H1 (cell line): ENCODE results near the gene GSTO2. TPM values are rescaled to one million over a fixed set of nuclear protein-coding genes. Genes with fewer than 3 reads are reported as not detected.

ENCODE experiments used
- CTCF ChIA-PET: fragments of 300-600 bp; sonication (Branson Sonifier 250); formaldehyde crosslinking; loops from one replicate; lab custom pipeline; 2021; ENCODE audit not compliant: partially characterized antibody; lab: Charles Lee
- POLR2A ChIA-PET: fragments of 300-600 bp; sonication (Branson Sonifier 250); formaldehyde crosslinking; loops from one replicate; lab custom pipeline; 2021; ENCODE audit warnings: inconsistent platforms; ENCODE audit not compliant: partially characterized antibody; lab: Charles Lee
- DNase-seq, 2 experiments: peaks; one replicate each; pipeline versions ENCODE4 v3.0.0 to v3.0.0-alpha.2; 2010 to 2022; ENCODE audit warnings: low spot score in 2 of 2, low read depth in 1 of 2, mixed read lengths in 1 of 2
- FAIRE-seq: peaks from 2 replicates; lab custom pipeline; 2011; peaks lifted over from hg19 to GRCh38; lab: Jason Lieb, UNC
- H2AFZ ChIP-seq: 2 replicates; pipeline ENCODE4 v1.8.1; 2012; ENCODE audit warnings: low read length, inconsistent platforms
- H2AK5ac ChIP-seq: 2 replicates; pipeline ENCODE4 v1.6.1; 2013; ENCODE audit warnings: low read depth, low read length
- H2BK120ac ChIP-seq: replicated peaks from 2 replicates; pipeline ENCODE3; 2013; ENCODE audit warnings: low read depth, low read length, inconsistent platforms
- H2BK12ac ChIP-seq: 2 replicates; pipeline ENCODE4 v1.6.1; 2013; ENCODE audit warnings: low read depth, low read length
- H2BK15ac ChIP-seq: 2 replicates; pipeline ENCODE4 v1.6.1; 2013; ENCODE audit warnings: low read length
- H2BK20ac ChIP-seq: 2 replicates; pipeline ENCODE4 v1.6.1; 2013; ENCODE audit warnings: low read length
- H2BK5ac ChIP-seq: 2 replicates; pipeline ENCODE4 v1.6.1; 2013; ENCODE audit warnings: low read depth, low read length
- H3K14ac ChIP-seq: 2 replicates; pipeline ENCODE4 v1.6.1; 2013; ENCODE audit warnings: inconsistent platforms; ENCODE audit not compliant: insufficient read length
- H3K18ac ChIP-seq: 2 replicates; pipeline ENCODE4 v1.6.1; 2013; ENCODE audit warnings: low read length; ENCODE audit errors: extremely low read depth
- H3K23ac ChIP-seq: 2 replicates; pipeline ENCODE4 v1.6.1; 2013; ENCODE audit warnings: inconsistent platforms; ENCODE audit not compliant: insufficient read length
- H3K23me2 ChIP-seq: 2 replicates; pipeline ENCODE4 v1.6.1; 2013; ENCODE audit warnings: low read depth, low read length
- H3K27ac ChIP-seq: 2 replicates; pipeline ENCODE4 v1.6.1; 2011; ENCODE audit warnings: low read depth, low read length, inconsistent platforms
- H3K27me3 ChIP-seq, 4 experiments: replicated peaks in 1 of 4; 1 replicate in 1 of 4; 2 replicates in 3 of 4; pipeline versions ENCODE4 v1.6.1 to v1.8.1; 2011 to 2013; ENCODE audit warnings: low read length in 3 of 4, mild to moderate bottlenecking in 3 of 4, inconsistent platforms in 2 of 4, mixed read lengths in 2 of 4, moderate library complexity in 1 of 4; ENCODE audit not compliant: control insufficient read depth in 3 of 4, insufficient read depth in 3 of 4; ENCODE audit errors: extremely low read depth in 1 of 4
- H3K36me3 ChIP-seq, 4 experiments: 2 replicates each; pipeline versions ENCODE4 v1.6.1 to v1.8.1; 2011 to 2013; ENCODE audit warnings: mild to moderate bottlenecking in 4 of 4, low read length in 3 of 4, moderate library complexity in 2 of 4, control low read depth in 1 of 4, inconsistent platforms in 1 of 4; ENCODE audit not compliant: insufficient read depth in 4 of 4, control insufficient read depth in 2 of 4
- H3K4ac ChIP-seq: replicated peaks from 2 replicates; pipeline ENCODE3; 2013; ENCODE audit warnings: low read length, low read depth, mixed read lengths, inconsistent platforms; ENCODE audit not compliant: insufficient read length
- H3K4me1 ChIP-seq, 4 experiments: replicated peaks in 1 of 4; 1 replicate in 1 of 4; 2 replicates in 3 of 4; pipeline versions ENCODE4 v1.6.1 to v1.8.1; 2011 to 2013; ENCODE audit warnings: low read length in 3 of 4, inconsistent platforms in 2 of 4, mixed read lengths in 1 of 4; ENCODE audit not compliant: insufficient read depth in 4 of 4, control insufficient read depth in 3 of 4
- H3K4me2 ChIP-seq, 2 experiments: 2 replicates each; pipeline versions ENCODE4 v1.6.1 to v1.8.1; 2011 to 2013; ENCODE audit warnings: low read depth in 2 of 2, low read length in 2 of 2, control low read depth in 1 of 2, inconsistent platforms in 1 of 2, mild to moderate bottlenecking in 1 of 2; ENCODE audit not compliant: insufficient read depth in 1 of 2
- H3K4me3 ChIP-seq, 4 experiments: fragments of 200-600, 300-600 bp in 1 of 4; sonication (generic), shearing (Covaris generic), sonication (Bioruptor Twin) in 1 of 4; 2 replicates each; pipeline versions ENCODE4 v1.5.1 to v1.8.1; 2011 to 2016; ENCODE audit warnings: low read length in 4 of 4, low read depth in 3 of 4, control low read depth in 2 of 4, inconsistent platforms in 2 of 4, mild to moderate bottlenecking in 2 of 4, mixed read lengths in 1 of 4, moderate library complexity in 1 of 4; ENCODE audit not compliant: insufficient read depth in 2 of 4; ENCODE audit errors: extremely low read depth in 1 of 4
- H3K56ac ChIP-seq: replicated peaks from 2 replicates; pipeline ENCODE3; 2013; ENCODE audit warnings: low read depth, mild to moderate bottlenecking, mixed read lengths, low read length, inconsistent platforms; ENCODE audit not compliant: insufficient read length
- H3K79me1 ChIP-seq: 2 replicates; pipeline ENCODE4 v1.6.1; 2013; ENCODE audit warnings: low read depth, low read length, control low read depth
- H3K79me2 ChIP-seq, 2 experiments: 2 replicates each; pipeline versions ENCODE4 v1.6.1 to v1.8.1; 2012 to 2013; ENCODE audit warnings: low read length in 2 of 2, mild to moderate bottlenecking in 2 of 2, inconsistent platforms in 1 of 2; ENCODE audit not compliant: insufficient read depth in 2 of 2, control insufficient read depth in 1 of 2
- H3K9ac ChIP-seq, 4 experiments: replicated peaks in 1 of 4; 1 replicate in 1 of 4; 2 replicates in 3 of 4; pipeline versions ENCODE4 v1.6.1 to v1.8.1; 2011 to 2013; ENCODE audit warnings: low read depth in 3 of 4, low read length in 3 of 4, control low read depth in 2 of 4, mild to moderate bottlenecking in 2 of 4, moderate library complexity in 2 of 4, inconsistent platforms in 1 of 4; ENCODE audit errors: extremely low read depth in 1 of 4
- H3K9me3 ChIP-seq, 2 experiments: 2 replicates each; pipeline versions ENCODE4 v1.6.1 to v1.8.1; 2012 to 2013; ENCODE audit warnings: mild to moderate bottlenecking in 2 of 2, moderate library complexity in 2 of 2, control low read depth in 1 of 2, inconsistent platforms in 1 of 2, low read depth in 1 of 2, low read length in 1 of 2, mixed read lengths in 1 of 2; ENCODE audit not compliant: insufficient read depth in 2 of 2
- H4K20me1 ChIP-seq, 2 experiments: replicated peaks in 1 of 2; 2 replicates each; pipeline versions ENCODE3 to v1.8.1; 2011 to 2013; ENCODE audit warnings: inconsistent platforms in 2 of 2, low read length in 2 of 2, mild to moderate bottlenecking in 1 of 2; ENCODE audit not compliant: insufficient read depth in 2 of 2, control insufficient read depth in 1 of 2
- H4K5ac ChIP-seq: 2 replicates; pipeline ENCODE4 v1.6.1; 2013; ENCODE audit warnings: low read length, low read depth, mixed read lengths, inconsistent platforms; ENCODE audit not compliant: insufficient read length
- H4K8ac ChIP-seq: 2 replicates; pipeline ENCODE4 v1.8.0; 2013; ENCODE audit warnings: mild to moderate bottlenecking, moderate library complexity, low read length, inconsistent platforms; ENCODE audit not compliant: insufficient read depth; ENCODE audit errors: extremely low read depth
- H4K91ac ChIP-seq: replicated peaks from 2 replicates; pipeline ENCODE3; 2013; ENCODE audit warnings: low read length, mixed read lengths, inconsistent platforms; ENCODE audit not compliant: insufficient read length
- BCL11A ChIP-seq, 2 experiments: IDR thresholded peaks; one replicate each; pipeline ENCODE4 v1.6.1; 2011; ENCODE audit warnings: low read depth in 2 of 2, low read length in 2 of 2, mild to moderate bottlenecking in 2 of 2
- HDAC2 ChIP-seq, 2 experiments: fragments of 300-600 bp in 1 of 2; sonication (generic) in 1 of 2; IDR thresholded peaks; 2 replicates each; pipeline ENCODE4 v1.6.1; 2011 to 2012; ENCODE audit warnings: low read depth in 2 of 2, low read length in 2 of 2, mild to moderate bottlenecking in 2 of 2, moderate library complexity in 2 of 2, borderline replicate concordance in 1 of 2, inconsistent platforms in 1 of 2
- RNF2 ChIP-seq: fragments of 200-900, 300-1000 bp; sonication (generic); IDR thresholded peaks from 2 replicates; pipeline ENCODE4 v1.7.1; 2016; ENCODE audit warnings: borderline replicate concordance, low read depth, mild to moderate bottlenecking, antibody characterized with exemption, low read length; ENCODE audit not compliant: poor library complexity, severe bottlenecking; ENCODE audit errors: missing control alignments
- RXRA ChIP-seq: IDR thresholded peaks from 2 replicates; pipeline ENCODE4 v1.6.1; 2011; ENCODE audit warnings: low read depth, mild to moderate bottlenecking, low read length, moderate library complexity; ENCODE audit not compliant: insufficient read depth
- SIRT6 ChIP-seq: IDR thresholded peaks from one replicate; pipeline ENCODE4 v1.7.1; 2012; ENCODE audit warnings: low read length, inconsistent platforms
- SP1 ChIP-seq: IDR thresholded peaks from 2 replicates; pipeline ENCODE4 v1.6.1; 2011; ENCODE audit warnings: low read depth, low read length
- SUZ12 ChIP-seq: fragments of 200-600 bp; sonication (generic); IDR thresholded peaks from 2 replicates; pipeline ENCODE4 v1.6.1; 2012; ENCODE audit warnings: mild to moderate bottlenecking, inconsistent platforms, low read length, moderate library complexity, mixed read lengths
- YY1 ChIP-seq: IDR thresholded peaks from 2 replicates; pipeline ENCODE4 v1.6.1; 2011; ENCODE audit warnings: low read depth, mild to moderate bottlenecking, low read length
- ZNF274 ChIP-seq: IDR thresholded peaks from 2 replicates; pipeline ENCODE4 v1.7.0; 2012; ENCODE audit warnings: low read length, borderline replicate concordance; ENCODE audit errors: extremely low read depth
- WGBS, 2 experiments: shearing (Covaris generic) in 1 of 2; methylation state at CpG; one replicate each; pipeline versions ENCODE4 v1.1.6 to v1.1.7; 2013 to 2015; ENCODE audit warnings: low lambda C conversion rate in 2 of 2, mixed read lengths in 2 of 2, inconsistent platforms in 1 of 2, low coverage in 1 of 2, missing lambda C conversion rate in 1 of 2; ENCODE audit not compliant: insufficient replicate concordance in 2 of 2, insufficient coverage in 1 of 2, insufficient read length in 1 of 2; ENCODE audit errors: extremely low coverage in 1 of 2, missing lambda C conversion rate in 1 of 2; 5-methylcytosine and 5-hydroxymethylcytosine counted together
- polyA plus RNA-seq, 7 experiments: library from polyadenylated mRNA; depleted of rRNA in 3 of 7; stranded (reverse) in 5 of 7; unstranded in 2 of 7; fragments of >200 nt in 5 of 7; fragments of 200-250 nt in 2 of 7; gene quantifications; 1 replicate in 5 of 7; 2 replicates in 1 of 7; 4 replicates in 1 of 7; pipeline versions ENCODE4 v1.2.1 to v1.2.3, GENCODE V29; 2011 to 2013; ENCODE audit warnings: missing spikeins in 2 of 7, mixed read lengths in 2 of 7
- total RNA-seq: library from RNA; stranded (reverse); fragmentation: NEBNext Ultra II Directional; extraction: Animal tissue kit (Norgen Biotek cat#: 25700); gene quantifications from 2 replicates; pipeline ENCODE4 v1.2.1, GENCODE V29; 2021

The GSTO2 gene
- total and polyA plus RNA-seq, 2 of the 8 experiments (the other 6 are each of a cell fraction or from before 2014, with no cell fraction given), result 13.1 to 41.7 TPM

DNA sequence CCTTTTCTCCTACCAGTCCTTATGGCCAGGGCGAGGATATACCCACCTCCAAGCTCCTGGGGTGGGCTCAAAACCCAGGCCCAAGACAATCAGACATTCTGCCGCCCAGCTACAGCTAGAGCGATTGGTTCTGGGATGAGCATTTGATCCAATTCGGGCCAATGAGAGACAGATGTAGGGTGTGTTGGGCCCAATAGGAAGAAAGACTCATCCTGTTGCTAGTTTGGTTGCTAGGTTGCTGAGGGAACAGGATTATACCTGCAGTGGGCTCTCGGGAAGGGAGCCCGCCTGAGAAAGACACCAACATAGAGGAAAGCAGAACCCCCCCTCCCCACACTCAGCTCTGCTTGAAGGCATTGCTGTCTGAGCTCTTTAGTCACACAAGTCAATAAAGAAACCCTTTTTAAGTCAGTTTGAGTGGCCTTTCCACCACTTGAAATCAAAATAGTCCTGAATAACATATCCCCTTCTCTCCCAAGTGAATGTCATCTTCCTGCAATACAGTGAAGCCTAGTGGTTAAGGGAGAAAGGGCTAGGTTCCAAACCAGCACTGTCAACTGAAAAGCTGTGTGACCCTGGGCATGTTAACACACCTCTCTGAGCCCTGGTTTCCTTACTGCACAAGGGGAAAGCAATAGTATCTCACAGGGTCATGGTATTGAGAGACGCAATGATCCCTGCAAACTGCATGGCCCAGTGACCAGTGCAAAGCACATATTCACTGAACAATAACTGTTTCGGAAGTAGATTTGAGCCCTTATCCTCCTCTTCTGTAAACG lies 47.5 kb downstream of the GSTO2 start:
- POLR2A ChIA-PET, result interaction anchor here (0.8 to 5.1 kb wide), 3 partner anchors 10 to 22 kb away, joined by 3 to 23 read pairs (median 3); partner anchors contain the start of gene ITPRIP
- no peak overlapping the region for H3K14ac ChIP-seq
- H3K56ac ChIP-seq, result no peak overlapping the region
- no peak overlapping the region for H3K23ac ChIP-seq
- no peak overlapping the region for H2AK5ac ChIP-seq
- no peaks in the 10 kb centered on the region for H3K23me2 ChIP-seq
- no peak overlapping the region for H2BK120ac ChIP-seq
- peak overlapping the region; percentile 36; the same call in 1 of the 2 replicates for H2BK15ac ChIP-seq
- H2BK5ac ChIP-seq, result no peak overlapping the region
- no peak overlapping the region for H3K9ac ChIP-seq
- H4K8ac ChIP-seq, result no peak overlapping the region
- H3K27ac ChIP-seq, result peak overlapping the region; percentile 13; the same call in 1 of the 2 replicates
- 91% methylated on average over 9 of the region's 9 CpGs; no CpG with 5 or more reads in 1 of the 2 experiments for WGBS, 2 experiments
- peaks cover 0 to 62% of the 10 kb centered on the region in 2 experiments; a peak in 2 of 4 replicates for H3K79me2 ChIP-seq
- peaks cover 13 to 29% (median 25%) of the 10 kb centered on the region in 4 experiments for H3K36me3 ChIP-seq
- H4K5ac ChIP-seq, result no peak overlapping the region
- FAIRE-seq (no peak), DNase-seq (no peak)
- H3K4me3 ChIP-seq, result no peak overlapping the region
- no peak overlapping the region for H4K91ac ChIP-seq
- 0 out of 4 replicates have a peak overlapping the region, but pooled peaks of 1 of the 2 experiments have one; percentile 27 for H3K4me2 ChIP-seq
- CTCF ChIA-PET, result interaction anchor here (0.7 to 18.5 kb wide), 10 partner anchors 10 to 127 kb away, joined by 3 to 331 read pairs (median 4); partner anchors contain the start of genes CFAP58 and ITPRIP
- H3K79me1 ChIP-seq, result peaks cover 35% of the 10 kb centered on the region
- H2AFZ ChIP-seq, result no peak overlapping the region
- no peak overlapping the region for H3K4ac ChIP-seq
- H3K18ac ChIP-seq, result no peak overlapping the region
- H3K27me3 ChIP-seq, result no peaks in the 10 kb centered on the region
- peaks cover 7 to 24% of the 10 kb centered on the region in 2 experiments for H4K20me1 ChIP-seq
- H3K9me3 ChIP-seq, result no peaks in the 10 kb centered on the region
- no peak overlapping the region for H2BK20ac ChIP-seq
- H2BK12ac ChIP-seq, result no peak overlapping the region
- H3K4me1 ChIP-seq, result peaks cover 0 to 23% (median 17%) of the 10 kb centered on the region in 4 experiments; a peak in 6 of 7 replicates
- TF ChIP-seq SIRT6 (no peak), HDAC2 (IDR thresholded peaks at IDR 0.05; ENCODE audit: borderline replicate concordance in 1 of 2, low read depth in 2 of 2, low read length in 2 of 2) (0 out of 4 replicates have a peak, but pooled peaks of 1 of the 2 experiments have one; percentile 26), RNF2 (no peak), RXRA (no peak), BCL11A (IDR thresholded peaks at IDR 0.05; ENCODE audit: low read depth in 2 of 2, low read length in 2 of 2) (no peak), SUZ12 (no peak), SP1 (no peak), ZNF274 (no peak), YY1 (no peak)
